GM12878 (cell line): ENCODE measurements around the gene HSPB1. TPM values are rescaled to one million over a fixed set of nuclear protein-coding genes. Genes with fewer than 3 reads are reported as not detected.

ENCODE experiments used
- ATAC-seq: fragments of 200-7000 bp; cut with Tn5 transposase; 3 replicates; pipeline ENCODE4 v1.9.1; 2020; ENCODE audit warnings: mild to moderate bottlenecking, moderate library complexity
- BruUV-seq: library from RNA; stranded (reverse); fragments of 400-500 nt; replicated peaks from 2 replicates; lab custom pipeline; 2021; lab: Mats Ljungman, UMichigan
- CTCF ChIA-PET: fragments of 300-600 bp; sonication (Branson Sonifier 250); formaldehyde crosslinking; extraction: SDS; loops from one replicate; lab custom pipeline; 2021; ENCODE audit warnings: inconsistent platforms; lab: Yijun Ruan, JAX
- POLR2A ChIA-PET: fragments of 350-600 bp; formaldehyde crosslinking; extraction: SDS; loops from one replicate; lab custom pipeline; 2021; ENCODE audit warnings: inconsistent platforms; lab: Charles Lee
- RAD21 ChIA-PET: fragments of 300-600 bp; sonication (Branson Sonifier 250); formaldehyde crosslinking; loops from one replicate; lab custom pipeline; 2023; ENCODE audit warnings: antibody characterized with exemption; ENCODE audit not compliant: unreplicated experiment; lab: Charles Lee
- SMC1A ChIA-PET: fragments of 300-600 bp; sonication (Branson Sonifier 250); formaldehyde crosslinking; loops from one replicate; lab custom pipeline; 2023; ENCODE audit not compliant: unreplicated experiment, uncharacterized antibody; lab: Charles Lee
- DNase-seq: peaks from one replicate; pipeline ENCODE4 v3.0.0-alpha.2; 2011; ENCODE audit warnings: low read depth, low spot score
- FAIRE-seq: peaks from 3 replicates; lab custom pipeline; 2011; peaks lifted over from hg19 to GRCh38; lab: Jason Lieb, UNC
- H2AFZ ChIP-seq: 2 replicates; pipeline ENCODE4 v1.6.0; 2011; ENCODE audit warnings: low read depth, low read length, control low read depth; ENCODE audit not compliant: control insufficient read depth
- H3K27ac ChIP-seq: 2 replicates; pipeline ENCODE4 v1.5.1; 2011; ENCODE audit warnings: control low read depth; ENCODE audit not compliant: control insufficient read depth, insufficient read depth
- H3K27me3 ChIP-seq, 2 experiments: replicated peaks in 1 of 2; 2 replicates each; pipeline versions ENCODE4 v1.6.0 to v1.6.1; 2011; ENCODE audit warnings: low read length in 1 of 2; ENCODE audit not compliant: control insufficient read depth in 2 of 2, insufficient read depth in 2 of 2
- H3K36me3 ChIP-seq, 2 experiments: 2 replicates each; pipeline ENCODE4 v1.5.1; 2011; ENCODE audit warnings: low read length in 1 of 2; ENCODE audit not compliant: control insufficient read depth in 2 of 2, insufficient read depth in 2 of 2
- H3K4me1 ChIP-seq: 2 replicates; pipeline ENCODE4 v1.6.1; 2011; ENCODE audit warnings: mild to moderate bottlenecking, low read length, moderate library complexity, mixed read lengths; ENCODE audit not compliant: control insufficient read depth, insufficient read depth
- H3K4me2 ChIP-seq: 2 replicates; pipeline ENCODE4 v1.6.0; 2011; ENCODE audit warnings: control low read depth; ENCODE audit not compliant: control insufficient read depth, insufficient read depth
- H3K4me3 ChIP-seq: fragments of 200-600 bp; sonication (generic); 2 replicates; pipeline ENCODE4 v1.5.1; 2016
- H3K79me2 ChIP-seq: 2 replicates; pipeline ENCODE4 v1.6.0; 2011; ENCODE audit warnings: low read length; ENCODE audit not compliant: control insufficient read depth, insufficient read depth
- H3K9ac ChIP-seq: 2 replicates; pipeline ENCODE4 v1.8.0; 2011; ENCODE audit warnings: low read length, control low read depth, mixed read lengths; ENCODE audit not compliant: control insufficient read depth, insufficient read depth
- H3K9me3 ChIP-seq: replicated peaks from 3 replicates; pipeline ENCODE4 v1.5.1; 2011; ENCODE audit warnings: mild to moderate bottlenecking, low read length; ENCODE audit not compliant: control insufficient read depth, insufficient read depth
- H4K20me1 ChIP-seq: 2 replicates; pipeline ENCODE4 v1.6.0; 2011; ENCODE audit not compliant: control insufficient read depth, insufficient read depth
- BACH1 ChIP-seq: fragments of 450-650 bp; IDR thresholded peaks from 2 replicates; pipeline ENCODE4 v1.6.1; 2017; ENCODE audit warnings: mild to moderate bottlenecking, borderline replicate concordance
- BCL3 ChIP-seq: IDR thresholded peaks from 2 replicates; pipeline ENCODE4 v1.6.1; 2011; ENCODE audit warnings: borderline replicate concordance, low read depth, mild to moderate bottlenecking, moderate library complexity, low read length; ENCODE audit not compliant: insufficient read depth, poor library complexity, severe bottlenecking
- ESRRA ChIP-seq: IDR thresholded peaks from 2 replicates; pipeline ENCODE4 v1.6.1; 2012; ENCODE audit warnings: mild to moderate bottlenecking, low read length, improper control_type of control experiment
- HSF1 ChIP-seq: fragments of 150-350 bp; IDR thresholded peaks from 2 replicates; pipeline ENCODE4 v1.6.1; 2014; ENCODE audit warnings: mild to moderate bottlenecking, low read depth, low read length
- NR2C2 ChIP-seq: IDR thresholded peaks from 2 replicates; pipeline ENCODE4 v1.6.1; 2011; ENCODE audit warnings: borderline replicate concordance, low read depth; ENCODE audit not compliant: control insufficient read depth, insufficient read length
- SMC3 ChIP-seq: IDR thresholded peaks from 2 replicates; pipeline ENCODE4 v1.6.1; 2011; ENCODE audit warnings: low read length, improper control_type of control experiment, borderline replicate concordance
- TCF12 ChIP-seq: IDR thresholded peaks from 2 replicates; pipeline ENCODE4 v1.6.1; 2011; ENCODE audit warnings: low read depth, mild to moderate bottlenecking, low read length
- ZNF592 ChIP-seq: fragments of 450-650 bp; IDR thresholded peaks from 2 replicates; pipeline ENCODE4 v1.6.1; 2017; ENCODE audit warnings: mild to moderate bottlenecking, moderate library complexity
- WGBS: methylation state at CpG from one replicate; pipeline ENCODE4 v1.1.6; 2016; ENCODE audit warnings: low lambda C conversion rate; ENCODE audit not compliant: insufficient replicate concordance, insufficient coverage; ENCODE audit errors: missing lambda C conversion rate; 5-methylcytosine and 5-hydroxymethylcytosine counted together
- in situ Hi-C: fragments of 300-500 bp; cut with MboI; formaldehyde crosslinking; loops from 9 replicates; pipeline ENCODE4 v1.14.3; 2018; ENCODE audit warnings: mixed read lengths
- intact Hi-C: fragments of 100-400 bp; cut with micrococcal nuclease; formaldehyde crosslinking; loops from one replicate; pipeline ENCODE4 v1.14.2; 2022; ENCODE audit not compliant: unreplicated experiment
- polyA plus RNA-seq, 11 experiments: library from polyadenylated mRNA; depleted of rRNA in 4 of 11; unstranded in 6 of 11; stranded (reverse) in 5 of 11; fragments of >200 nt; fragmentation: Nextera tagmentation in 4 of 11; fragmentation: Illumina TruSeq in 1 of 11; extraction: Ambion mirVana in 4 of 11; extraction: Trizol in 1 of 11; gene quantifications; 1 replicate in 1 of 11; 2 replicates in 10 of 11; pipeline versions ENCODE4 v1.2.1 to v1.2.3, GENCODE V29; 2011 to 2016; ENCODE audit warnings: inconsistent platforms in 2 of 11, missing spikeins in 2 of 11, low read depth in 1 of 11
- total RNA-seq, 4 experiments: library from RNA; depleted of rRNA in 3 of 4; stranded (reverse); fragments of >200 nt in 3 of 4; fragmentation: Illumina TruSeq in 1 of 4; extraction: Trizol in 1 of 4; gene quantifications; 2 replicates each; pipeline versions ENCODE4 v1.2.1 to v1.2.3, GENCODE V29; 2013 to 2021

The HSPB1 gene
- total and polyA plus RNA-seq, 10 of the 15 experiments (the other 5 are each of a cell fraction or from before 2014, with no cell fraction given), result 13.7 to 297 (median 62.0) TPM

GRCh38 chr7:76285604-76286374 lies 16.7 kb upstream of the HSPB1 start:
- Histone ChIP-seq H4K20me1 (no peaks in the 10 kb centered on the region), H3K27me3 (peaks cover 4 to 7% of the 10 kb centered on the region in 2 experiments; a peak in 3 of 4 replicates), H3K79me2 (no peaks in the 10 kb centered on the region), H3K4me3 (no peak overlapping the region), H3K9me3 (no peaks in the 10 kb centered on the region), H2AFZ (no peak overlapping the region), H3K4me2 (no peak overlapping the region), H3K9ac (no peak overlapping the region), H3K27ac (no peak overlapping the region), H3K36me3 (no peaks in the 10 kb centered on the region), H3K4me1 (no peaks in the 10 kb centered on the region)
- ATAC-seq (no peak), DNase-seq (no peak), FAIRE-seq (no peak)
- WGBS, result 50% methylated on average over 18 of the region's 29 CpGs
- ChIA-PET POLR2A (interaction anchor here (0.6 kb wide), 1 partner anchor 8 kb away, joined by 3 read pairs; no protein-coding TSS in a partner anchor), RAD21 (no interaction called here), SMC1A (no interaction called here), CTCF (interaction anchor here (0.7 kb wide), 1 partner anchor 28 kb away, joined by 4 read pairs; no protein-coding TSS in a partner anchor)
- in situ Hi-C loops, result no loop called here
- intact Hi-C loops, result no loop called here
- no TSS peak for BruUV-seq
- TF ChIP-seq NR2C2 (no peak), TCF12 (no peak), HSF1 (no peak), ESRRA (no peak), BCL3 (no peak), ZNF592 (no peak), SMC3 (no peak), BACH1 (no peak)
